Kidney epithelial cell (primary cell): Measurements from ENCODE around the gene TAL1. TPM values are rescaled to one million over a fixed set of nuclear protein-coding genes. Genes with fewer than 3 reads are reported as not detected.
"Not testable (repeated sequence)": the region's sequence is repeated elsewhere in the genome, so short reads cannot be mapped to it uniquely, and the experiment has no call there.

Experiments used
- DNase-seq: peaks from one replicate; pipeline ENCODE4 v3.0.0-alpha.2; 2010; ENCODE audit warnings: low read depth
- H3K27me3 ChIP-seq: 2 replicates; pipeline ENCODE4 v1.6.0; 2011; ENCODE audit warnings: low read length; ENCODE audit not compliant: control insufficient read depth, insufficient read depth
- H3K36me3 ChIP-seq: 2 replicates; pipeline ENCODE4 v1.5.1; 2011; ENCODE audit warnings: low read length; ENCODE audit not compliant: control insufficient read depth, insufficient read depth
- H3K4me3 ChIP-seq: 2 replicates; pipeline ENCODE4 v1.5.1; 2011; ENCODE audit warnings: low read depth, mild to moderate bottlenecking, control low read depth, low read length
- total RNA-seq: library from RNA; depleted of rRNA; stranded (reverse); fragments of >200 nt; gene quantifications from 2 replicates; pipeline ENCODE4 v1.2.3, GENCODE V29; 2015
- TF ChIP-seq, protein P1 (sequence below): IDR thresholded peaks from 2 replicates; pipeline ENCODE4 v1.5.1; 2011; ENCODE audit warnings: mild to moderate bottlenecking, moderate library complexity, low read length, control low read depth, inconsistent platforms; ENCODE audit not compliant: insufficient read depth, poor library complexity, severe bottlenecking

The TAL1 gene
- total RNA-seq, 1 donor from 2014 or later, result 0.71 TPM

DNA sequence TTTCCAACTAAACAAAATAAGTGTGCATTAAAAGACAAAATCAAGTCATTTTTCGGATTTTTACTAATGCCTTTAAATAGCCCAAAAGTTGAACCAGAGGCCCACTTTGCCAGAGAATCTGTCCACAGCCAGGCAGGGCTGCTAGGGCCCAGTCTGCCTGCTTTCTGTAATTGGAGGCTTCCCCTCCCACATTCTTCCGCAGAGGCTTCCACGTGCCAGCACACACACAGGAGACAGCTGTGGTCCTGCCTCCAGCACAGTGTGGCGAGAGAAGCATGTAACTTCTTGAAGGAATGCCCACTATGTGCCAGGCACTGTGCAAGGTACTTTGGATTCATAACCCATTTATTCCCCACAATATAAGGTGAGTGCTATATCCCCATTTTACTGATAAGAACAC lies 30.8 kb downstream of the TAL1 start:
- DNase-seq, result no peak
- Histone ChIP-seq H3K36me3 (no peaks in the 10 kb centered on the region), H3K4me3 (no peak overlapping the region), H3K27me3 (no peaks in the 10 kb centered on the region)
- TF ChIP-seq, protein P1, sequence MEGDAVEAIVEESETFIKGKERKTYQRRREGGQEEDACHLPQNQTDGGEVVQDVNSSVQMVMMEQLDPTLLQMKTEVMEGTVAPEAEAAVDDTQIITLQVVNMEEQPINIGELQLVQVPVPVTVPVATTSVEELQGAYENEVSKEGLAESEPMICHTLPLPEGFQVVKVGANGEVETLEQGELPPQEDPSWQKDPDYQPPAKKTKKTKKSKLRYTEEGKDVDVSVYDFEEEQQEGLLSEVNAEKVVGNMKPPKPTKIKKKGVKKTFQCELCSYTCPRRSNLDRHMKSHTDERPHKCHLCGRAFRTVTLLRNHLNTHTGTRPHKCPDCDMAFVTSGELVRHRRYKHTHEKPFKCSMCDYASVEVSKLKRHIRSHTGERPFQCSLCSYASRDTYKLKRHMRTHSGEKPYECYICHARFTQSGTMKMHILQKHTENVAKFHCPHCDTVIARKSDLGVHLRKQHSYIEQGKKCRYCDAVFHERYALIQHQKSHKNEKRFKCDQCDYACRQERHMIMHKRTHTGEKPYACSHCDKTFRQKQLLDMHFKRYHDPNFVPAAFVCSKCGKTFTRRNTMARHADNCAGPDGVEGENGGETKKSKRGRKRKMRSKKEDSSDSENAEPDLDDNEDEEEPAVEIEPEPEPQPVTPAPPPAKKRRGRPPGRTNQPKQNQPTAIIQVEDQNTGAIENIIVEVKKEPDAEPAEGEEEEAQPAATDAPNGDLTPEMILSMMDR, result no peak

DNA sequence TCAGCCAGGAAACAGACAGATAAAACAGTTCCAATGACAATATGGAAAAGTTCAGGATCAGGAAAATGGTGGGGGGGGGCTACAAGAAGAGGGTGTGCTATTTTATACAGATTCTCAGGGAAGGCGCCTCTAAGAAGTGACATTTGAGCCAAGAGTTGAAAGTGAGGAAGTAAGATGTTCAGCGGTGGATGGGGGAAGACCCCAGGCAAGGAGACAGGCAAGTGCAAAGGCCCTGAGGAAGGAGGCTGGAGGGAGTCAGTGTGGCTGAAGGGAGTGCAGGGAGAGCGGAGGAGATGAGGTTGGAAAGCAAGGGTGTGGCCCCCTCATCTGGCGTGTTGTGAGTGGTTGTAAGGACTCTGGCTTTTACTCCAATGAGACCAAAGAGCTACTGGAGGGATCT lies 33.8 kb downstream of the TAL1 start:
- Histone ChIP-seq H3K36me3 (no peaks in the 10 kb centered on the region), H3K4me3 (no peak overlapping the region), H3K27me3 (no peaks in the 10 kb centered on the region)
- no peak for DNase-seq
- TF ChIP-seq, protein P1, result no peak

DNA sequence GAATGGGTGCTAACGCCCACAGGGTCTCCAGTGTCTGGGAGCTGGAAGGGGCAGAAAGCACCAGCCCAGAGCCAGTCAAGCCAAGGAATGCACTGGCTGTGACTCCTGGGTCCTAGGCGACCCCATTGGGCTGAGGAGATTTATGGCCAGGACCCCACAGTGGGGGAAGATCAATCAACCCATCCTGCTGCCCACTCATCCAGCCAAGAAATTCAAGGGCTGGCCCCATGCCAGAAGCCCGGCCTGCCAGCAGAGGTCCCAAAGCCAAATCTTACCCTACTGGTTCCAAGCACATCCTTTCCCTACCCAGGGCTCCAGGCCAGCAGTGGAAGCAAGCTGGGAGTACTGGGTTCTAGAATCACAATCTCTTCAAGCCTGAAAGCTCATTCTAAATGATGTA lies 35.4 kb downstream of the TAL1 start:
- TF ChIP-seq, protein P1, result no peak
- Histone ChIP-seq H3K36me3 (no peaks in the 10 kb centered on the region), H3K4me3 (no peak overlapping the region), H3K27me3 (no peaks in the 10 kb centered on the region)
- no peak for DNase-seq

DNA sequence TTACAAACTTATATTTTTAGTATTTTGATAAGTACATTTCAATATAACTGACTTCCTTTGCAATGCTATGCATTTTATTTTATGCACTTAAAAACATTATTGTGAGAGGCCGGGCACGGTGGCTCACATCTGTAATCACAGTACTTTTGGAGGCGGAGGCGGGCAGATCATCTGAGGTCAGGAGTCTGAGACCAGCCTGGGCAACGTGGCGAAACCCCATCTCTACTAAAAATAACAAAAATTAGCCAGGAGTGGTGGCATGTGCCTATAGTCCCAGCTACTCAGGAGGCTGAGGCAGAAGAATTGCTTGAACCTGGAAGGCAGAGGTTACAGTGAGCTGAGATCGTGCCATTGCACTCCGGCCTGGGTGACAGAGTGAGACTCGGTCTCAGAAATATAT lies 36.0 kb downstream of the TAL1 start:
- H3K27me3 ChIP-seq, H3K4me3 ChIP-seq, H3K36me3 ChIP-seq, DNase-seq: not testable (repeated sequence)

DNA sequence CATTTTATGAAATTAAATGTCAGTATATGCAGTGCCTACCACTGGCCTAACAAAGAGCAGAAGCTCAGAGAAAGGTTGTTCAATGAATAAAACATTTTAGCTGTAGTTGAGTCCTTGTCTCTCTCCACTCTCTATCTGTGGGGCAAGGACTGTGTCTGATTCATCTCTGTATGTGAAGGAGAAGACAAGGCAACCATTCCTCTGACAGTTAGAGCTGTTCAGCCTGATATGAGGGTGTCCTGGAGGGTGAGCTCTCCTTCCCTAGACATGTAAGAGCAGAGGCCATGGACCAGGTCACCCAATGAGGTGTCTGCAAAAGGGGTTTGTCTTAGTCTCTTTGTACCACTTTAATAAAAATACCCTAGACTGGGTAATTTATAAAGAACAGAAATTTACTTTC lies 37.7 kb downstream of the TAL1 start:
- TF ChIP-seq, protein P1, result no peak
- H3K36me3 ChIP-seq, result no peaks in the 10 kb centered on the region
- H3K4me3 ChIP-seq, result no peak overlapping the region
- no peaks in the 10 kb centered on the region for H3K27me3 ChIP-seq
- no peak for DNase-seq

DNA sequence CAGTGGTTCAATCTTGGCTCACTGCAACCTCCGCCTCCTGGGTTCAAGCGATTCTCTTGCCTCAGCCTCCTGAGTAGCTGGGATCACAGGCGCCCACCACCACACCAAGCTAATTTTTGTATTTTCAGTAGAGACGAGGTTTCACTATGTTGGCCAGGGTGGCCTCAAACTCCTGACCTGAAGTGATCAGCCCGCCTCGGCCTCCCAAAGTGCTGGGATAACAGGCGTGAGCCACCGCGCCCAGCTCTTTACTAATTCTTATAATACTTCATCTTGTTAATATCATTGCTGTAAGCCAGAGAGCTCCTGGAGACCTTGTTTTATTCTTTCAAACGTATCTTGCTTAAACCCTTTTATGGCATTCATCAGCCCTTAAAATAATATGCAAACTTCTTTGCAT lies 38.5 kb downstream of the TAL1 start:
- not testable (repeated sequence) for H3K4me3 ChIP-seq

DNA sequence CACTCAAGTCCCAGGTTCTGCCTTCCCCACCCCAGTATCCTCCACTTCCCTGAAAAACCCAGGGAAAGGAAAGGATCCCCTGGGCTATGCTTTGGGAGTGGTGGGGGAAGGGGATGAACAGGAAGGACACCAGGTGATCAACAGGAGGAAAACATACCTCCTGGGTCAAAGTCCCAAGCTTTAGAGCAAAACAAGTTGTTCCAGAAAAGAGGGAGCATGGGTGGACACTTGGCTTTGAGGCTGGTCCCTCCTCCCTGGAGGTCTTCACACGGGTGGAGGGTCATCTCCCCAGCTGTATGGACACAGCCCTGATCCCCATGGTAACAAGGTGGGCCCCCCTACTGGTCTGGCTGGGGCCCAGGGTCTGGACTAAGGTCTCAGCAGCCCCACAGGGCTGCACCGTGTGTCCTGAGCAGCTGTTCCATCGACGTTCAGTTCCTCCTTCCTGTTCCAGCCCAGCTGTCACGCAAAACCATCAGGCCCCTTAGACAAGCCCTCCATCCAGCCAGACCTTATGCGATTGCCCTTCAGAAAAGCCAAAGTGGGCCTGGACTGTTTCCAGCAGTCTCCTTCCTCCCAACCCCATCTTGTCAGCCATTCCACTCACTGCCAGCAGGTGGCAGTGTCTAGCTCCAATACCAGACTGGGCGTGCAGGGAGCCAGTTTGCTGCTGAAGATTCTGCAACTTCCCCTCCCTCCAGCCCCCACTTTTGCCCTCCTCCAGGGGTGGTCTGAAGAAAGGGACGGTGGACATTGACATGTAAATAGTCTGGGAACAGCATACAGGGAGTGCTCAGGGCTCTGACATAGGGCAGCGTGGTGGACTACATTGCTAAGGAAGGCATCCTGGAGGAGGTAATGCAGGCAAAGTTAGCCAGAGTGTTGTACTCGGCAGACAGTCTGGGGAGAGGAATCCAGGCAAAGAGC lies 39.3 kb downstream of the TAL1 start:
- H3K27me3 ChIP-seq, result no peaks in the 10 kb centered on the region
- TF ChIP-seq, protein P1, result peak; percentile 98
- H3K4me3 ChIP-seq, result no peak overlapping the region
- no peaks in the 10 kb centered on the region for H3K36me3 ChIP-seq
- DNase-seq, result no peak

More for the DNA sequence above, 38.5 kb downstream of the TAL1 start:
- not testable (repeated sequence) for H3K36me3 ChIP-seq, H3K27me3 ChIP-seq, DNase-seq
